B cell (primary cell): ENCODE data around the gene PRELID1. TPM values are rescaled to one million over a fixed set of nuclear protein-coding genes. Genes with fewer than 3 reads are reported as not detected.

Experiments used
- ATAC-seq: fragments of 200-7000 bp; cut with Tn5 transposase; one replicate; pipeline ENCODE4 v1.10.0; 2021; ENCODE audit warnings: low read depth, mild to moderate bottlenecking, moderate number of reproducible peaks, moderate library complexity
- CTCF ChIA-PET: fragments of 350-600 bp; sonication (Branson Sonifier 250); formaldehyde crosslinking; loops from one replicate; lab custom pipeline; 2021; ENCODE audit warnings: antibody characterized with exemption, inconsistent platforms; lab: Charles Lee
- POLR2A ChIA-PET: fragments of 350-600 bp; sonication (Branson Sonifier 250); formaldehyde crosslinking; loops from one replicate; lab custom pipeline; 2021; ENCODE audit warnings: antibody characterized with exemption; lab: Charles Lee
- DNase-seq: peaks from one replicate; pipeline ENCODE4 v3.0.0; 2013
- H2AFZ ChIP-seq: 2 replicates; pipeline ENCODE4 v1.6.1; 2012; ENCODE audit warnings: mild to moderate bottlenecking, low read depth, low read length; ENCODE audit not compliant: insufficient read depth, poor library complexity, severe bottlenecking
- H3K27ac ChIP-seq, 2 donors: 1 replicate in 1 of 2; 2 replicates in 1 of 2; pipeline ENCODE4 v1.5.1; 2012 to 2013; ENCODE audit warnings: low read length in 2 of 2, mild to moderate bottlenecking in 2 of 2, moderate library complexity in 1 of 2
- H3K27me3 ChIP-seq, 4 experiments: fragments of 200-600 bp in 1 of 4; sonication (generic) in 1 of 4; replicated peaks in 1 of 4; 1 replicate in 2 of 4; 2 replicates in 2 of 4; pipeline versions ENCODE4 v1.6.1 to v1.7.0; 2013 to 2016; ENCODE audit warnings: low read length in 3 of 4, mild to moderate bottlenecking in 2 of 4, mixed read lengths in 1 of 4, moderate library complexity in 1 of 4; ENCODE audit not compliant: insufficient read depth in 4 of 4, control insufficient read depth in 3 of 4; ENCODE audit errors: control extremely low read depth in 1 of 4
- H3K36me3 ChIP-seq, 2 experiments: replicated peaks in 1 of 2; 1 replicate in 1 of 2; 2 replicates in 1 of 2; pipeline versions ENCODE4 v1.6.1 to v1.7.1; 2013; ENCODE audit warnings: low read length in 1 of 2; ENCODE audit not compliant: insufficient read depth in 2 of 2, control insufficient read depth in 1 of 2; ENCODE audit errors: control extremely low read depth in 1 of 2, extremely low read depth in 1 of 2
- H3K4me1 ChIP-seq, 2 donors: fragments of 200-600 bp in 1 of 2; sonication (generic) in 1 of 2; 1 replicate in 1 of 2; 2 replicates in 1 of 2; pipeline versions ENCODE4 v1.5.1 to v1.6.1; 2013 to 2017; ENCODE audit warnings: low read length in 2 of 2; ENCODE audit not compliant: control insufficient read depth in 2 of 2, insufficient read depth in 2 of 2
- H3K4me2 ChIP-seq: replicated peaks from 2 replicates; pipeline ENCODE3; 2012; ENCODE audit warnings: mild to moderate bottlenecking, low read depth, low read length; ENCODE audit not compliant: poor library complexity, severe bottlenecking
- H3K4me3 ChIP-seq, 5 experiments: fragments of 200-600 bp in 1 of 5; sonication (generic) in 1 of 5; 1 replicate in 3 of 5; 2 replicates in 2 of 5; pipeline versions ENCODE4 v1.5.1 to v1.7.0; 2011 to 2016; ENCODE audit warnings: low read length in 4 of 5, mild to moderate bottlenecking in 4 of 5, low read depth in 2 of 5, control low read depth in 1 of 5, moderate library complexity in 1 of 5; ENCODE audit not compliant: insufficient read depth in 1 of 5; ENCODE audit errors: control extremely low read depth in 1 of 5, extremely low read depth in 1 of 5
- H3K79me2 ChIP-seq: fragments of 200-600 bp; sonication (generic); one replicate; pipeline ENCODE4 v1.6.0; 2016; ENCODE audit warnings: low read length; ENCODE audit not compliant: control insufficient read depth, insufficient read depth
- H3K9ac ChIP-seq: fragments of 200-600 bp; sonication (generic); 2 replicates; pipeline ENCODE4 v1.6.1; 2017; ENCODE audit warnings: mild to moderate bottlenecking, low read length, moderate library complexity
- H3K9me3 ChIP-seq, 3 donors: one replicate each; pipeline versions ENCODE4 v1.6.1 to v1.7.1; 2013; ENCODE audit warnings: low read length in 2 of 3; ENCODE audit not compliant: control insufficient read depth in 2 of 3, insufficient read depth in 1 of 3; ENCODE audit errors: control extremely low read depth in 1 of 3
- H4K20me1 ChIP-seq: 2 replicates; pipeline ENCODE4 v1.6.0; 2012; ENCODE audit warnings: mild to moderate bottlenecking, low read length; ENCODE audit not compliant: insufficient read depth, control insufficient read depth, poor library complexity, severe bottlenecking
- H3K27ac Mint-ChIP-seq: one replicate; pipeline ENCODE4 v1.8.0; 2021; ENCODE audit warnings: mixed read lengths
- H3K27me3 Mint-ChIP-seq: one replicate; pipeline ENCODE4 v1.8.0; 2021; ENCODE audit warnings: mixed read lengths
- H3K4me1 Mint-ChIP-seq: one replicate; pipeline ENCODE4 v1.8.0; 2021; ENCODE audit warnings: mixed read lengths
- H3K4me3 Mint-ChIP-seq: one replicate; pipeline ENCODE4 v1.8.0; 2021; ENCODE audit warnings: mixed read lengths
- H3K9me3 Mint-ChIP-seq: one replicate; pipeline ENCODE4 v1.8.0; 2022; ENCODE audit warnings: mixed read lengths; ENCODE audit not compliant: insufficient read depth
- EZH2 ChIP-seq: IDR thresholded peaks from 2 replicates; pipeline ENCODE4 v1.6.1; 2012; ENCODE audit warnings: borderline replicate concordance, low read depth, mild to moderate bottlenecking, moderate library complexity, low read length; ENCODE audit not compliant: insufficient read depth, poor library complexity, severe bottlenecking
- WGBS: methylation state at CpG from one replicate; pipeline ENCODE4 v1.1.5; 2013; ENCODE audit warnings: missing lambda C conversion rate; ENCODE audit not compliant: insufficient coverage; 5-methylcytosine and 5-hydroxymethylcytosine counted together
- intact Hi-C: fragments of 100-400 bp; cut with micrococcal nuclease; formaldehyde crosslinking; loops from one replicate; pipeline ENCODE4 v1.10.0; 2022
- polyA plus RNA-seq: library from polyadenylated mRNA; depleted of rRNA; stranded (reverse); fragments of >200 nt; gene quantifications from 2 replicates; pipeline ENCODE4 v1.2.3, GENCODE V29; 2012
- total RNA-seq, 2 donors: library from RNA; stranded (reverse); fragments of 120-200 nt in 1 of 2; gene quantifications; 1 replicate in 1 of 2; 2 replicates in 1 of 2; pipeline versions ENCODE4 v1.2.3 to v1.2.4, GENCODE V29; 2013 to 2022
- TF ChIP-seq, protein P1 (sequence below): fragments of 200-600 bp; IDR thresholded peaks from one replicate; pipeline ENCODE4 v1.8.0; 2022; ENCODE audit warnings: antibody characterized with exemption, mild to moderate bottlenecking

The PRELID1 gene
- total and polyA plus RNA-seq, 2 donors (not counting 1 experiment from before 2014, with no cell fraction given) = 71.7 to 86.8 TPM

DNA sequence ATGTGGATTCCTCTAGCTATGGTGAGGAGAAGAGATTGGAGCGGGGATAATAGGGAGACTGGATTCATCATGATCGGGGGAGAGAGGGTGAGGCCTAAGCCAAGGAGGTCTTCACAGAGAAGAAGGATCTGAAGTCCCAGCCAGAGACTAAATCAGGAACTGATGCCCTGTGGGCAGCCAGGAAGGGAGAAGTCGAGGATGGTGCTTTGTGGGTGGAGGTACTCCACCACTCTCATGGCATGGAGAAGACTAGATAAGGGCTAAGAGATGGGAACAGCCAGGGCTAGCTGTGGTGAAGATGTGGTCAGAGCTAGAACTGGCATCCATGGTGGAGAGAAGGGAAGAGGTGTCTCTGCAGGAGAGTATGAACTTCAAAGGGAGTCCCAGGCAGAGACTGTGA is 51.1 kb downstream of the PRELID1 start:
- Histone ChIP-seq H3K36me3 (peaks cover 3 to 13% of the 10 kb centered on the region in 2 experiments), H3K9ac (no peak overlapping the region), H3K4me3 (no peak overlapping the region), H4K20me1 (peaks cover 24% of the 10 kb centered on the region), H2AFZ (no peak overlapping the region), H3K9me3 (no peaks in the 10 kb centered on the region), H3K27me3 (no peaks in the 10 kb centered on the region), H3K4me2 (no peak overlapping the region), H3K79me2 (peaks cover 39% of the 10 kb centered on the region), H3K27ac (no peak overlapping the region), H3K4me1 (peaks cover 47 to 57% of the 10 kb centered on the region in 2 donors)
- no peak for ATAC-seq
- Mint-ChIP-seq H3K4me1 (peaks cover 70% of the 10 kb centered on the region), H3K4me3 (no peak overlapping the region), H3K27me3 (no peaks in the 10 kb centered on the region), H3K27ac (peak overlapping the region; percentile 33), H3K9me3 (no peaks in the 10 kb centered on the region)
- DNase-seq = peak; percentile 3
- ChIA-PET CTCF (interaction anchor here (0.9 to 7.2 kb wide), 4 partner anchors 16 to 766 kb away, joined by 3 to 60 read pairs (median 4); partner anchors contain the start of genes PRELID1 and RAB24), POLR2A (interaction anchor here (0.6 kb wide), 1 partner anchor 760 kb away, joined by 3 read pairs; no protein-coding TSS in a partner anchor)
- intact Hi-C loops = no loop called here
- TF ChIP-seq, protein P1, sequence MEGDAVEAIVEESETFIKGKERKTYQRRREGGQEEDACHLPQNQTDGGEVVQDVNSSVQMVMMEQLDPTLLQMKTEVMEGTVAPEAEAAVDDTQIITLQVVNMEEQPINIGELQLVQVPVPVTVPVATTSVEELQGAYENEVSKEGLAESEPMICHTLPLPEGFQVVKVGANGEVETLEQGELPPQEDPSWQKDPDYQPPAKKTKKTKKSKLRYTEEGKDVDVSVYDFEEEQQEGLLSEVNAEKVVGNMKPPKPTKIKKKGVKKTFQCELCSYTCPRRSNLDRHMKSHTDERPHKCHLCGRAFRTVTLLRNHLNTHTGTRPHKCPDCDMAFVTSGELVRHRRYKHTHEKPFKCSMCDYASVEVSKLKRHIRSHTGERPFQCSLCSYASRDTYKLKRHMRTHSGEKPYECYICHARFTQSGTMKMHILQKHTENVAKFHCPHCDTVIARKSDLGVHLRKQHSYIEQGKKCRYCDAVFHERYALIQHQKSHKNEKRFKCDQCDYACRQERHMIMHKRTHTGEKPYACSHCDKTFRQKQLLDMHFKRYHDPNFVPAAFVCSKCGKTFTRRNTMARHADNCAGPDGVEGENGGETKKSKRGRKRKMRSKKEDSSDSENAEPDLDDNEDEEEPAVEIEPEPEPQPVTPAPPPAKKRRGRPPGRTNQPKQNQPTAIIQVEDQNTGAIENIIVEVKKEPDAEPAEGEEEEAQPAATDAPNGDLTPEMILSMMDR = no peak
- no peak for TF ChIP-seq EZH2
- WGBS = 78% methylated on average over 3 of the region's 3 CpGs

DNA sequence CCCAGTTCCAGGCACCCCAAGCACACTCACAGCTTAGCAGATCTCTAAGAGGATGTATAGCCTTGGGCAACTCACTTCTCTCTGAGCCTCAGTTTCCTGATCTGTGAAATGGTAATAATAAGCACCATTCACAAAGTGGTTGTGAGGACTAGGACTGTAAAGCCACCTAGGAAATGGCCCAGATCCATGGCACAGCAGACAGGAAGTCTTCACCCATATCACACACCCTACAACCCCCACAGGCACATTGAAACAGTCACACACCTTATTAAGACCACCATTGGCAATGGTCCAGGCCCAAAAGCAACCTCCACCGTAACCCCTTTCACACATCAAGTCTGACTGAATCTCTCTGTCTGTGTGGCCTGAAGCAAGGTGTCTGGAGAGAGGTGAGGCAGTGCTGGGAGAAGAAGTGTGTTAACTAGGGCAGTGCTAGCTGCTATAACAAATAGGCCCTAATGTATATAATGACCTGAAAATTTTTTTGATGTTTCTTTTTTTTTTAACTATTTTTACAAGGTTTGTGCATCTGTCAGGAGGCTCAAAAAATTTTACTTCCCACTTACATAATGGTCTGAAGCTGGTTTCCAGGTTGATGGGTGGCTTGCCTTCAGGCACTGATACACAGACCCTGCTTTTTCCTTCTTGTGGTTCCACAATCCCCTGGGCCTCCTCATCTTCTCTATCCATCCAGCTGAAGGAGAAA is 51.7 kb downstream of the PRELID1 start:
- Histone ChIP-seq H2AFZ (no peak overlapping the region), H3K27me3 (no peaks in the 10 kb centered on the region), H3K4me2 (no peak overlapping the region), H3K36me3 (peaks cover 0 to 12% of the 10 kb centered on the region in 2 experiments), H3K27ac (no peak overlapping the region), H3K9me3 (no peaks in the 10 kb centered on the region), H3K79me2 (peaks cover 39% of the 10 kb centered on the region), H3K4me1 (peaks cover 46 to 57% of the 10 kb centered on the region in 2 donors), H3K9ac (no peak overlapping the region), H3K4me3 (no peak overlapping the region), H4K20me1 (peaks cover 24% of the 10 kb centered on the region)
- ATAC-seq (no peak), DNase-seq (peak; percentile 7)
- Mint-ChIP-seq H3K9me3 (no peaks in the 10 kb centered on the region), H3K27ac (peak overlapping the region; percentile 20), H3K4me1 (peaks cover 71% of the 10 kb centered on the region), H3K27me3 (no peaks in the 10 kb centered on the region), H3K4me3 (peak overlapping the region; percentile 13)
- ChIA-PET CTCF (interaction anchor here (0.9 to 7.2 kb wide), 5 partner anchors 16 to 100 kb away, joined by 3 to 60 read pairs (median 4); partner anchors contain the start of genes PRELID1 and RAB24), POLR2A (no interaction called here)
- TF ChIP-seq EZH2 = no peak
- TF ChIP-seq, protein P1 = no peak
- intact Hi-C loops = no loop called here
- no CpG with 5 or more reads among the region's 1 CpG for WGBS
